SK-N-SH treated with all-trans-retinoic acid at 6 μM for 48 hours (cell line): ENCODE data around the gene ZBTB38.

Experiments used
- ATAC-seq: fragments of 200-7000 bp; cut with Tn5 transposase; 3 replicates; pipeline ENCODE4 v1.9.1; 2020; ENCODE audit warnings: mild to moderate bottlenecking, moderate library complexity
- ARNTL ChIP-seq: fragments of 450-650 bp; formaldehyde crosslinking; IDR thresholded peaks from 2 replicates; pipeline ENCODE4 v1.5.0; 2020; ENCODE audit warnings: low read depth, mild to moderate bottlenecking, moderate library complexity, borderline replicate concordance
- BACH2 ChIP-seq: fragments of 250-450 bp; sonication (Bioruptor Pico); IDR thresholded peaks from 2 replicates; pipeline ENCODE4 v1.9.0; 2021; ENCODE audit warnings: mild to moderate bottlenecking, borderline replicate concordance
- CSDC2 ChIP-seq: fragments of 250-450 bp; sonication (Bioruptor Pico); IDR thresholded peaks from 2 replicates; pipeline ENCODE4 v1.5.0; 2020; ENCODE audit warnings: mild to moderate bottlenecking, moderate library complexity
- ESRRG ChIP-seq: fragments of 250-450 bp; sonication (Bioruptor Pico); IDR thresholded peaks from 2 replicates; pipeline ENCODE4 v1.6.1; 2021; ENCODE audit warnings: mild to moderate bottlenecking
- ISL1 ChIP-seq: fragments of 250-450 bp; sonication (Bioruptor Pico); IDR thresholded peaks from 2 replicates; pipeline ENCODE4 v2.1.2; 2022; ENCODE audit warnings: mild to moderate bottlenecking, moderate library complexity
- OSR1 ChIP-seq: fragments of 250-450 bp; sonication (Bioruptor Pico); IDR thresholded peaks from 2 replicates; pipeline ENCODE4 v1.8.0; 2022; ENCODE audit warnings: moderate library complexity, mild to moderate bottlenecking, inconsistent platforms
- PPARA ChIP-seq: fragments of 250-450 bp; sonication (Bioruptor Pico); IDR thresholded peaks from 2 replicates; pipeline ENCODE4 v1.5.0; 2020; ENCODE audit warnings: mild to moderate bottlenecking, borderline replicate concordance
- RARB ChIP-seq: fragments of 250-450 bp; sonication (Bioruptor Pico); IDR thresholded peaks from 2 replicates; pipeline ENCODE4 v1.8.0; 2021; ENCODE audit warnings: mild to moderate bottlenecking, moderate library complexity
- SNAI2 ChIP-seq: fragments of 250-450 bp; sonication (Bioruptor Pico); IDR thresholded peaks from 2 replicates; pipeline ENCODE4 v1.5.0; 2020; ENCODE audit warnings: mild to moderate bottlenecking, moderate library complexity
- TCF4 ChIP-seq: fragments of 250-450 bp; sonication (Bioruptor Pico); IDR thresholded peaks from 2 replicates; pipeline ENCODE4 v1.8.0; 2021; ENCODE audit warnings: mild to moderate bottlenecking, moderate library complexity, borderline replicate concordance
- TOX ChIP-seq: fragments of 250-450 bp; sonication (Bioruptor Pico); IDR thresholded peaks from 2 replicates; pipeline ENCODE4 v1.8.0; 2021; ENCODE audit warnings: mild to moderate bottlenecking, moderate library complexity, borderline replicate concordance
- ZC3H10 ChIP-seq: fragments of 250-450 bp; sonication (Bioruptor Pico); IDR thresholded peaks from 2 replicates; pipeline ENCODE4 v1.5.1; 2021; ENCODE audit warnings: mild to moderate bottlenecking, moderate library complexity
- ZFP3 ChIP-seq: fragments of 250-450 bp; sonication (Bioruptor Pico); IDR thresholded peaks from 2 replicates; pipeline ENCODE4 v1.5.0; 2020; ENCODE audit warnings: mild to moderate bottlenecking, moderate library complexity
- ZFP30 ChIP-seq: fragments of 450-650 bp; formaldehyde crosslinking; IDR thresholded peaks from 2 replicates; pipeline ENCODE4 v1.5.0; 2022; ENCODE audit warnings: mild to moderate bottlenecking, moderate library complexity
- ZNF565 ChIP-seq: fragments of 450-650 bp; formaldehyde crosslinking; conservative IDR thresholded peaks from 2 replicates; pipeline ENCODE4 v1.5.0; 2020; ENCODE audit warnings: low read depth, mild to moderate bottlenecking, moderate library complexity
- ZNF70 ChIP-seq: fragments of 450-650 bp; formaldehyde crosslinking; IDR thresholded peaks from 2 replicates; pipeline ENCODE4 v1.5.0; 2020; ENCODE audit warnings: mild to moderate bottlenecking, moderate library complexity
- ZNF8 ChIP-seq: fragments of 450-650 bp; formaldehyde crosslinking; IDR thresholded peaks from 2 replicates; pipeline ENCODE4 v1.5.0; 2020; ENCODE audit warnings: mild to moderate bottlenecking, moderate library complexity
- TF ChIP-seq, protein P1 (sequence below): fragments of 250-450 bp; sonication (Bioruptor Pico); IDR thresholded peaks from 2 replicates; pipeline ENCODE4 v1.5.1; 2020; ENCODE audit warnings: low read depth, mild to moderate bottlenecking, moderate library complexity
- TF ChIP-seq, protein P2 (sequence below): fragments of 250-450 bp; sonication (Bioruptor Pico); IDR thresholded peaks from 2 replicates; pipeline ENCODE4 v1.8.0; 2020; ENCODE audit warnings: mild to moderate bottlenecking, moderate library complexity, borderline replicate concordance
- TF ChIP-seq, protein P3 (sequence below): fragments of 250-450 bp; sonication (Bioruptor Pico); IDR thresholded peaks from 2 replicates; pipeline ENCODE4 v1.5.1; 2021; ENCODE audit warnings: mild to moderate bottlenecking, moderate library complexity

ZBTB38 gene

DNA sequence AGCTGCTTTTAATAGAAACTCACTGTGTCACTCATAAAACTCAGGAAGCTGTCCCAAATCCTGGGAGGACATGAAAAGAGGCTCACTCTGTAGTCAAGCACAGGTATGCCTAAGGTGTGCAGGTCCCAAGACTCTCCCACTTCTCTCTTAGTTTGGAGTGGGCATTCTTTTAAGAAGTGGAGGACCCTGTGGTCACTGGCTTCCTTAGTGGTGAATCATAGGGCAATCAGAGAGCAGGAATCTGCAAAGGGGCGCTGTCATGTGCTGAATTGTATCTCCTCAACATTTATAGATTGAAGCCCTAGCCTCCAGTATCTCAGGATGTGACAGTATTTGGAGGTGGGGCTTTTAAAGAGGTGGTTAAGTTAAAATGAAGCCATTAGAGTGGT lies 47.2 kb upstream of the ZBTB38 start:
- no peak for TF ChIP-seq RARB (CRISPR knock-in tag)
- TF ChIP-seq ZNF565 (CRISPR knock-in tag): no peak
- TF ChIP-seq OSR1 (CRISPR knock-in tag): no peak
- no peak for TF ChIP-seq ISL1 (CRISPR knock-in tag)
- TF ChIP-seq TCF4 (CRISPR knock-in tag): no peak
- no peak for TF ChIP-seq ZFP30 (CRISPR knock-in tag)
- no peak for TF ChIP-seq SNAI2 (CRISPR knock-in tag)
- TF ChIP-seq ZNF70 (CRISPR knock-in tag): no peak
- TF ChIP-seq ZFP3 (CRISPR knock-in tag): no peak
- no peak for TF ChIP-seq CSDC2 (CRISPR knock-in tag)
- TF ChIP-seq, protein P1, sequence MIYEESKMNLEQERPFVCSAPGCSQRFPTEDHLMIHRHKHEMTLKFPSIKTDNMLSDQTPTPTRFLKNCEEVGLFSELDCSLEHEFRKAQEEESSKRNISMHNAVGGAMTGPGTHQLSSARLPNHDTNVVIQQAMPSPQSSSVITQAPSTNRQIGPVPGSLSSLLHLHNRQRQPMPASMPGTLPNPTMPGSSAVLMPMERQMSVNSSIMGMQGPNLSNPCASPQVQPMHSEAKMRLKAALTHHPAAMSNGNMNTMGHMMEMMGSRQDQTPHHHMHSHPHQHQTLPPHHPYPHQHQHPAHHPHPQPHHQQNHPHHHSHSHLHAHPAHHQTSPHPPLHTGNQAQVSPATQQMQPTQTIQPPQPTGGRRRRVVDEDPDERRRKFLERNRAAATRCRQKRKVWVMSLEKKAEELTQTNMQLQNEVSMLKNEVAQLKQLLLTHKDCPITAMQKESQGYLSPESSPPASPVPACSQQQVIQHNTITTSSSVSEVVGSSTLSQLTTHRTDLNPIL (CRISPR knock-in tag): no peak
- peak; percentile 56; the same call in 2 of the 3 replicates for ATAC-seq

DNA sequence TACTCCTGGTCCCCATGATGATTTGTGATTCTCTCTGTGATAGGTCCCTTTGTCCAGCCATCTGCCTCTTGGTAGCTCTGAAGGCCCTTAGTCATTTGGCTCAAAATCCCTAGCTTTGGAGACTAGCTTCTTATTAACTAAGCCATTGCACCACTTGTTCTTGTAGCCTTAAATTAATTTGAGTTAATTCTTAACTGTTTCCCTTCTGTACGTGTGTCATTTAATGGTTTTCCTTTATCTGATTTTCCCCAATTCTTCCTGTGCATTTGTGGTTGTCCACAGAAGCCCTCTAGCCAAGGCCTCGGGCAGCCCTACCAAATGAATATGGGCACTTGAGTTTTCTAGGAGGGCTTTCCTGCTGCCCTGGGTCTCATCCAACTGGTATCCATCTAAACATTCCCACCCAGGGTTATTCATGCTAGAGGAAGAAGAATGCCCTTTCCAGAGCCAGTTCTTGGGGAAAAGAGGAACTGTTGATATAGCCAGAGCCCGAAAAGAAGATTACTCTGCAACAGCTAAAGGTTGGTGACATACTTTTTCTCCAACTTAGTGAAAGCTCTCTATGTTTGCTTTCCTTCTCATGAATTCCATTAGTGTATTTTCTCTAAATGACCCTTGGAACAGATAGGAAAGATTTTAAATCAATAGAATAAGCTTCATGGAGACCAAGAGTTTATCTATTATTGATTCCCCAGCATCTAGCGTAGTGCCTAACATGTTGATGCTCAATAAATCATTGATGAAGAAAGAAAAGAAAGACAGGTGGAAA lies 44.2 kb upstream of the ZBTB38 start:
- ATAC-seq: no peak

DNA sequence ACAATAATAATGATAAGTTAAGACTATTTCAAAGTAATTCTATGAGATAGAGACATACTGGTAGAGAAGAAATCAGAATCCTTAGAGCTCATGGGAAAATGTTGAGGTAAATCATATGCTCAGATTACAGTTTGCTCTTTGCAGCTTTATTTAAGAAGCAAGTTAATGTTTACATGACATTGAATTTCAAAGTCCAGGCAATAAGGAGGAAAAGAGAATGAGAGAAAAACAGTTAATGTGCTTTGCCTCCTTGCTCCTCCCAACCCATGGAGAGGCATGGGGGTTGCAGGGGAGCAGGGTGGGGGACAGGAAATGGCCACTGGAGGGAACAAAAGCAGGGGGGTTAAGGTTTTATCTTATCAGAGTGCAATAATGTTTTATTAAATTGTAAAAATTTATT lies 42.2 kb upstream of the ZBTB38 start:
- no peak for ATAC-seq
- TF ChIP-seq, protein P2, sequence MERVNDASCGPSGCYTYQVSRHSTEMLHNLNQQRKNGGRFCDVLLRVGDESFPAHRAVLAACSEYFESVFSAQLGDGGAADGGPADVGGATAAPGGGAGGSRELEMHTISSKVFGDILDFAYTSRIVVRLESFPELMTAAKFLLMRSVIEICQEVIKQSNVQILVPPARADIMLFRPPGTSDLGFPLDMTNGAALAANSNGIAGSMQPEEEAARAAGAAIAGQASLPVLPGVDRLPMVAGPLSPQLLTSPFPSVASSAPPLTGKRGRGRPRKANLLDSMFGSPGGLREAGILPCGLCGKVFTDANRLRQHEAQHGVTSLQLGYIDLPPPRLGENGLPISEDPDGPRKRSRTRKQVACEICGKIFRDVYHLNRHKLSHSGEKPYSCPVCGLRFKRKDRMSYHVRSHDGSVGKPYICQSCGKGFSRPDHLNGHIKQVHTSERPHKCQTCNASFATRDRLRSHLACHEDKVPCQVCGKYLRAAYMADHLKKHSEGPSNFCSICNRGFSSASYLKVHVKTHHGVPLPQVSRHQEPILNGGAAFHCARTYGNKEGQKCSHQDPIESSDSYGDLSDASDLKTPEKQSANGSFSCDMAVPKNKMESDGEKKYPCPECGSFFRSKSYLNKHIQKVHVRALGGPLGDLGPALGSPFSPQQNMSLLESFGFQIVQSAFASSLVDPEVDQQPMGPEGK (CRISPR knock-in tag): no peak
- TF ChIP-seq SNAI2 (CRISPR knock-in tag): no peak
- TF ChIP-seq ZNF8 (CRISPR knock-in tag): no peak
- TF ChIP-seq ZFP30 (CRISPR knock-in tag): no peak
- no peak for TF ChIP-seq ARNTL (CRISPR knock-in tag)
- no peak for TF ChIP-seq CSDC2 (CRISPR knock-in tag)
- TF ChIP-seq RARB (CRISPR knock-in tag): no peak
- TF ChIP-seq BACH2: no peak
- no peak for TF ChIP-seq ZC3H10 (CRISPR knock-in tag)
- no peak for TF ChIP-seq ZFP3 (CRISPR knock-in tag)
- no peak for TF ChIP-seq OSR1 (CRISPR knock-in tag)
- TF ChIP-seq, protein P3, sequence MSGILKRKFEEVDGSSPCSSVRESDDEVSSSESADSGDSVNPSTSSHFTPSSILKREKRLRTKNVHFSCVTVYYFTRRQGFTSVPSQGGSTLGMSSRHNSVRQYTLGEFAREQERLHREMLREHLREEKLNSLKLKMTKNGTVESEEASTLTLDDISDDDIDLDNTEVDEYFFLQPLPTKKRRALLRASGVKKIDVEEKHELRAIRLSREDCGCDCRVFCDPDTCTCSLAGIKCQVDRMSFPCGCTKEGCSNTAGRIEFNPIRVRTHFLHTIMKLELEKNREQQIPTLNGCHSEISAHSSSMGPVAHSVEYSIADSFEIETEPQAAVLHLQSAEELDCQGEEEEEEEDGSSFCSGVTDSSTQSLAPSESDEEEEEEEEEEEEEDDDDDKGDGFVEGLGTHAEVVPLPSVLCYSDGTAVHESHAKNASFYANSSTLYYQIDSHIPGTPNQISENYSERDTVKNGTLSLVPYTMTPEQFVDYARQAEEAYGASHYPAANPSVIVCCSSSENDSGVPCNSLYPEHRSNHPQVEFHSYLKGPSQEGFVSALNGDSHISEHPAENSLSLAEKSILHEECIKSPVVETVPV (CRISPR knock-in tag): no peak
- TF ChIP-seq TOX: no peak
- no peak for TF ChIP-seq ESRRG (CRISPR knock-in tag)

More for the DNA sequence above, 44.2 kb upstream of the ZBTB38 start:
- TF ChIP-seq ZC3H10 (CRISPR knock-in tag) (no peak), PPARA (CRISPR knock-in tag) (no peak), CSDC2 (CRISPR knock-in tag) (no peak), ARNTL (CRISPR knock-in tag) (no peak)
- TF ChIP-seq, protein P3 (CRISPR knock-in tag): no peak

DNA sequence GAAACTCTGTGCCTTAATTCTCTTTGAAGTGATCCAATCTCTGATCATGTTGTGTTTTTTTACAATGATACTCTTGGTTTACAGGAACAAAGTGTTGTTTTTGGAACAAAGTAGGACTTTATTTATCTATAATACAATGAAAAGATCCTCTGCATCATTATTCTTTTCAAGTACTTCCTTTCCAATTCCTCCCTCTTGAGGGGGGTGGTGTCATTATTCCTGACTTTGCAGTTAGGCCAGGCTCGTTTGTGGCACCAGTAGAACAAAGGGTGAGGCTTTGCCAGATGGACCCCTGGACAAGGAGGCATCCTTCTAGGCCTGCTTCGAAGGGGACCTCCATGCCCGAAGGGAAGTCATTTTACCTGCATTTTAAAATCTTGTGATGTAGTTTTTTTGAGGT lies 41.7 kb upstream of the ZBTB38 start:
- ATAC-seq: no peak

More for the DNA sequence above, 41.7 kb upstream of the ZBTB38 start:
- no peak for TF ChIP-seq ESRRG (CRISPR knock-in tag)
- TF ChIP-seq OSR1 (CRISPR knock-in tag): no peak
- TF ChIP-seq ZFP30 (CRISPR knock-in tag): no peak
